GM23248 (cell line): ENCODE measurements around the gene VPS13D. TPM values are rescaled to one million over a fixed set of nuclear protein-coding genes. Genes with fewer than 3 reads are reported as not detected.

Experiments
- DNase-seq: peaks from one replicate; pipeline ENCODE4 v3.0.0-alpha.2; 2015
- H2AFZ ChIP-seq: fragments of 200-600 bp; sonication (generic); 2 replicates; pipeline ENCODE4 v1.6.1; 2016; ENCODE audit warnings: antibody characterized with exemption
- H3F3A ChIP-seq: fragments of 200-600 bp; sonication (generic); 2 replicates; pipeline ENCODE4 v1.6.1; 2016; ENCODE audit warnings: mild to moderate bottlenecking, antibody characterized with exemption, mixed run types; ENCODE audit not compliant: insufficient read depth
- H3K27ac ChIP-seq: fragments of 200-600 bp; sonication (generic); 2 replicates; pipeline ENCODE4 v1.5.1; 2016; ENCODE audit warnings: mild to moderate bottlenecking
- H3K27me3 ChIP-seq: fragments of 200-600 bp; sonication (generic); replicated peaks from 2 replicates; pipeline ENCODE4 v1.6.1; 2016; ENCODE audit warnings: mild to moderate bottlenecking; ENCODE audit not compliant: insufficient read depth
- H3K36me3 ChIP-seq: fragments of 200-600 bp; sonication (generic); 2 replicates; pipeline ENCODE4 v1.6.1; 2016; ENCODE audit warnings: low read depth, mild to moderate bottlenecking
- H3K4me1 ChIP-seq: fragments of 200-600 bp; sonication (generic); 2 replicates; pipeline ENCODE4 v1.6.1; 2016; ENCODE audit warnings: mild to moderate bottlenecking; ENCODE audit not compliant: insufficient read depth
- H3K4me2 ChIP-seq: fragments of 200-600 bp; sonication (generic); one replicate; pipeline ENCODE4 v1.6.1; 2016; ENCODE audit warnings: mild to moderate bottlenecking; ENCODE audit not compliant: unreplicated experiment
- H3K4me3 ChIP-seq: fragments of 200-600 bp; sonication (generic); 2 replicates; pipeline ENCODE4 v1.5.1; 2016; ENCODE audit warnings: mild to moderate bottlenecking
- H3K79me2 ChIP-seq: fragments of 200-600 bp; sonication (generic); 2 replicates; pipeline ENCODE4 v1.6.1; 2016; ENCODE audit warnings: mild to moderate bottlenecking; ENCODE audit not compliant: insufficient read depth
- H3K9ac ChIP-seq: fragments of 200-600 bp; sonication (generic); 2 replicates; pipeline ENCODE4 v1.6.1; 2016; ENCODE audit warnings: mild to moderate bottlenecking
- H3K9me2 ChIP-seq: fragments of 200-600 bp; sonication (generic); 2 replicates; pipeline ENCODE4 v1.6.1; 2016; ENCODE audit warnings: mixed run types, mild to moderate bottlenecking, moderate library complexity; ENCODE audit not compliant: insufficient read depth
- H3K9me3 ChIP-seq: fragments of 200-600 bp; sonication (generic); one replicate; pipeline ENCODE4 v1.6.1; 2017; ENCODE audit warnings: low read depth
- H4K20me1 ChIP-seq: fragments of 200-600 bp; sonication (generic); 2 replicates; pipeline ENCODE4 v1.6.0; 2016; ENCODE audit not compliant: insufficient read depth
- EZH2 ChIP-seq: fragments of 200-600 bp; sonication (generic); IDR thresholded peaks from 2 replicates; pipeline ENCODE4 v1.6.1; 2018; ENCODE audit warnings: antibody characterized with exemption, mild to moderate bottlenecking; ENCODE audit not compliant: insufficient read depth, poor library complexity, severe bottlenecking
- EZH2phosphoT487 ChIP-seq: fragments of 200-600 bp; sonication (generic); IDR thresholded peaks from 2 replicates; pipeline ENCODE4 v1.6.1; 2018; ENCODE audit warnings: antibody characterized with exemption, moderate library complexity, mild to moderate bottlenecking, low read depth; ENCODE audit not compliant: insufficient read depth
- WGBS, 2 experiments: methylation state at CpG; one replicate each; pipeline ENCODE4 v1.1.6; 2015 to 2017; ENCODE audit warnings: low lambda C conversion rate in 2 of 2, low coverage in 1 of 2; ENCODE audit errors: missing lambda C conversion rate in 2 of 2; 5-methylcytosine and 5-hydroxymethylcytosine counted together
- in situ Hi-C: fragments of 300-500 bp; cut with MboI; formaldehyde crosslinking; loops from 2 replicates; pipeline ENCODE4 v1.15.0; 2020
- polyA plus RNA-seq: library from polyadenylated mRNA; unstranded; fragments of >200 nt; fragmentation: Nextera tagmentation; extraction: Ambion mirVana; gene quantifications from 2 replicates; pipeline ENCODE4 v1.2.1, GENCODE V29; 2016
- total RNA-seq: library from RNA; depleted of rRNA; stranded (reverse); fragments of >200 nt; shearing (Covaris generic); gene quantifications from 2 replicates; pipeline ENCODE4 v1.2.3, GENCODE V29; 2014

VPS13D gene
- total and polyA plus RNA-seq, 2 experiments from 2014 or later, result 6.8 to 16.4 TPM

DNA sequence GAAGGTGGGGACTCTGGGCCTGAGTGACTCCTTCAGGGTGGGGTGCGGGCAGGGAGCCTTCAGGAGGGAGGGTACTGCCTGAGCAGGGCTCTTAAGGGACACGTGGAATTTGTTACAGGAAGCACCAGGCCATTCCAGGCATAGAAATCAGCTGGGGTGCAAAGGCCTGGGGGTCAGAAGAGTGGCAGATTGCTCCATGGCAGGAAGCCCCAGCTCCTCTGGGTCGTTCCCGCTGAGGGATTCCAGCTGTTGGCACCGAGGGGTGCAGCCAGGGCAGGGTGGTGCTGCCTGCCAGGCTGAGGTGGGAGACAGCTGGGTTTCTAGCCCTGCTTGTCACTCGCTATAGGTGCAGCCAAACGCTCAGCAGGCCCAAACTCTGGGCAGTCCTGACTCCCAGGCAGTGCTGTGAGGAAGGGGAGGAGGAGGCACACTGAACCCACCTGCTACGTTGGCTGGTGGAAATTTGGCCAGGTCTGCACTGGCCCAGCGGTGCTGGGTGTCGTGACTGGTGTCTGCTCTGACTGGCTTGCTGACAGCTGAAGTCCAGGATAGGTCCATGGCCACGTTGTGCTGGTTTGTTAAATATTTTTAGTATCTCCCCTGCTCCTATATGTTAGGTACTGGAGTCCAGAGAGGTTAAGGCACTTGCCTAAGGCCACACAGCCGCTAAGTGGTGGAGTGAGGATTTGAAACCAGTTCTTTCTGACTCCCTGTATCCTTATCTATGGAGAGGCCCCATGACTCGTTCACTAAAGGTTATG lies 43.7 kb upstream of the VPS13D start:
- in situ Hi-C loops, result no loop called here
- WGBS, 2 experiments, result 66 to 67% methylated on average over 13 of the region's 13 CpGs
- DNase-seq, result no peak
- Histone ChIP-seq H3K9me2 (no peaks in the 10 kb centered on the region), H3K9me3 (no peaks in the 10 kb centered on the region), H3K36me3 (no peaks in the 10 kb centered on the region), H3K27me3 (no peaks in the 10 kb centered on the region), H3F3A (no peaks in the 10 kb centered on the region), H4K20me1 (no peaks in the 10 kb centered on the region), H3K4me1 (peaks cover 12% of the 10 kb centered on the region), H3K4me3 (no peak overlapping the region), H3K27ac (no peak overlapping the region), H3K79me2 (no peaks in the 10 kb centered on the region), H3K4me2 (no peak overlapping the region), H3K9ac (no peak overlapping the region), H2AFZ (no peak overlapping the region)
- no peak for TF ChIP-seq EZH2
- no peak for TF ChIP-seq EZH2phosphoT487

DNA sequence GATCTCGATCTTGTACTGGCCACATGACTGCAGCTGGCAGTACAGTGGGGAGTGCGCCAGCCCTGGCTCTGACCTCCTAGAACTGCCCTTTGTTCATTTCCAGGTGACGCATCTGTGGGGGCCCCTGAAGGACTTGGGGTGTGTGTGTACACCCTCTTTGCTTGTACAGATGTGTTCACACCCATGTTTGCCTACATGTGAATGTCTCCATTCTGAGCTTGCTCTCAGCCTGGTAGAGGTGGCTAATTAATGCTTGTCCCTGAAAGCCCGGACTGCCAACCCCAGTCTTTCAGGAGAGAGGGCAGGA lies 43.2 kb upstream of the VPS13D start:
- in situ Hi-C loops, result no loop called here
- Histone ChIP-seq H3K4me1 (peaks cover 12% of the 10 kb centered on the region), H3K4me2 (no peak overlapping the region), H2AFZ (no peak overlapping the region), H3F3A (no peaks in the 10 kb centered on the region), H3K79me2 (no peaks in the 10 kb centered on the region), H3K9me2 (no peaks in the 10 kb centered on the region), H3K27ac (no peak overlapping the region), H3K27me3 (no peaks in the 10 kb centered on the region), H4K20me1 (no peaks in the 10 kb centered on the region), H3K9ac (no peak overlapping the region), H3K9me3 (no peaks in the 10 kb centered on the region), H3K36me3 (no peaks in the 10 kb centered on the region), H3K4me3 (no peak overlapping the region)
- DNase-seq, result no peak
- 69 to 78% methylated on average over 4 of the region's 4 CpGs for WGBS, 2 experiments
- TF ChIP-seq EZH2phosphoT487 (no peak), EZH2 (no peak)

DNA sequence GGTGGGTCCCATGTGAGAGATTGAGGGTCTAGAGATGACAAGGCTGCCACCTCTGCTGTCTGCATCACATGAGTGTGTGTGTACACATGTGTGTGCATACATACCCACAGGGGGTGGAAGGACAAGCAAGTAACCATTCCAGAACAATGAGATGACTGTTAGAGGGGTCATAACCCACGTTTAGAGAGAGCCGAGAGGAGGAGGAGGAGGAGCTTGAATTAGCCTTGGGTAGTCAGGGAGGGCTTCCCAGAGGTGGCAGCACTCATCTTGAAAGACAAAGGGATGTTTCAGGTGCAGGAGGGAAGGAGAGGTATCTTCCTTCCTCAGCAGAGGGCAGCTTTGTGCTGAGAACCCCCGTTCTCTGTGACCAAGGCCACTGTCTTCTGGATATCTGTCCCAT lies 41.7 kb upstream of the VPS13D start:
- no peaks in the 10 kb centered on the region for H3K79me2 ChIP-seq

DNA sequence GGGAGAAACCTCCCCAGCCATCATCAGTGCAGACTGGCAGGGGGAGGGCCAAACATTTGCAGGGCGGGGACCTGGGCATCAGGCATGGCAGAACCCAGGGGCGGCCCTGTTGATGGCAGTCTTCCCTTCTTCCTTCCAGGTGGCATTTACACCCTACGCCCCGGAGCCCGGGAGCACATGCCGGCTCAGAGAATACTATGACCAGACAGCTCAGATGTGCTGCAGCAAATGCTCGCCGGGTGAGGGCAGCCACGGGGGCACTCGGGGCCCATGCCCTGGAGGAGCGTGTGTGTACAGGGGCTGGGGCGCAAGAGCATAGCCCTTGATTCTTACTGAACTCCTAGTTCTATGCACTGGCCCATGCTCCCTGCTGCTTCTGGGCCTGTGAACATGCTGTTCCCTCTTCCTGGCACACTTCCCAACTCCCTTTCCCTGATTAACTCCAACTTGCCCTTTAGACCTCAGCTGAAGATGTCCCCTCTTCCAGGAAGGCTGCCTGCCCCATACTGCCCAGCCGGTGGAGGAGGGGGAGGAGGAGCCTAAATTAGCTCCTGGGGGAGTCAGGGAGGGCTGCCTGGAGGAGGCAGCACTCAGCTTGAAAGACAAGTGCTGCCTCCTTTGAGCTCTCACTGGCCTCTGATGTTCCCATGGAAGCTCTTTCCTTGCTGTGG lies 41.0 kb upstream of the VPS13D start:
- no peaks in the 10 kb centered on the region for H4K20me1 ChIP-seq
- DNase-seq, result no peak
- H3K27me3 ChIP-seq, result no peaks in the 10 kb centered on the region
- H3K4me2 ChIP-seq, result no peak overlapping the region
- no peaks in the 10 kb centered on the region for H3K79me2 ChIP-seq
- in situ Hi-C loops, result no loop called here
- TF ChIP-seq EZH2, result no peak
- TF ChIP-seq EZH2phosphoT487, result no peak
- no peaks in the 10 kb centered on the region for H3K9me3 ChIP-seq
- H2AFZ ChIP-seq, result no peak overlapping the region
- H3F3A ChIP-seq, result no peaks in the 10 kb centered on the region
- no peak overlapping the region for H3K27ac ChIP-seq
- 60 to 63% methylated on average over 13 of the region's 13 CpGs for WGBS, 2 experiments
- H3K4me1 ChIP-seq, result peaks cover 10% of the 10 kb centered on the region
- no peak overlapping the region for H3K4me3 ChIP-seq
- no peaks in the 10 kb centered on the region for H3K9me2 ChIP-seq
- H3K36me3 ChIP-seq, result no peaks in the 10 kb centered on the region
- H3K9ac ChIP-seq, result no peak overlapping the region

More for the DNA sequence above, 41.7 kb upstream of the VPS13D start:
- Histone ChIP-seq H3K27me3 (no peaks in the 10 kb centered on the region), H2AFZ (no peak overlapping the region), H3K4me2 (no peak overlapping the region), H4K20me1 (no peaks in the 10 kb centered on the region), H3K4me1 (peaks cover 12% of the 10 kb centered on the region), H3K36me3 (no peaks in the 10 kb centered on the region), H3K9me2 (no peaks in the 10 kb centered on the region), H3K27ac (no peak overlapping the region), H3F3A (no peaks in the 10 kb centered on the region), H3K9ac (no peak overlapping the region), H3K4me3 (no peak overlapping the region), H3K9me3 (no peaks in the 10 kb centered on the region)
- in situ Hi-C loops, result no loop called here
- 73 to 79% methylated on average over 3 of the region's 3 CpGs for WGBS, 2 experiments
- TF ChIP-seq EZH2 (no peak), EZH2phosphoT487 (no peak)
- DNase-seq, result no peak
